Left renal cortex interstitium (tissue), 4 donors: ENCODE measurements around the gene PRXL2A. TPM values are rescaled to one million over a fixed set of nuclear protein-coding genes. Genes with fewer than 3 reads are reported as not detected.

Experiments used
- DNase-seq, 4 donors: peaks; one replicate each; pipeline ENCODE4 v3.0.0-alpha.2; 2013; ENCODE audit warnings: low read depth in 4 of 4, low spot score in 2 of 4, missing footprints in 1 of 4
- polyA plus RNA-seq, 4 donors: library from polyadenylated mRNA; unstranded; fragments of 120-200 nt; gene quantifications; one replicate each; pipeline ENCODE4 v1.2.1, GENCODE V29; 2013; ENCODE audit not compliant: insufficient read length in 4 of 4

Gene PRXL2A
- polyA plus RNA-seq, 4 donors: 110 to 132 (median 122) TPM

DNA sequence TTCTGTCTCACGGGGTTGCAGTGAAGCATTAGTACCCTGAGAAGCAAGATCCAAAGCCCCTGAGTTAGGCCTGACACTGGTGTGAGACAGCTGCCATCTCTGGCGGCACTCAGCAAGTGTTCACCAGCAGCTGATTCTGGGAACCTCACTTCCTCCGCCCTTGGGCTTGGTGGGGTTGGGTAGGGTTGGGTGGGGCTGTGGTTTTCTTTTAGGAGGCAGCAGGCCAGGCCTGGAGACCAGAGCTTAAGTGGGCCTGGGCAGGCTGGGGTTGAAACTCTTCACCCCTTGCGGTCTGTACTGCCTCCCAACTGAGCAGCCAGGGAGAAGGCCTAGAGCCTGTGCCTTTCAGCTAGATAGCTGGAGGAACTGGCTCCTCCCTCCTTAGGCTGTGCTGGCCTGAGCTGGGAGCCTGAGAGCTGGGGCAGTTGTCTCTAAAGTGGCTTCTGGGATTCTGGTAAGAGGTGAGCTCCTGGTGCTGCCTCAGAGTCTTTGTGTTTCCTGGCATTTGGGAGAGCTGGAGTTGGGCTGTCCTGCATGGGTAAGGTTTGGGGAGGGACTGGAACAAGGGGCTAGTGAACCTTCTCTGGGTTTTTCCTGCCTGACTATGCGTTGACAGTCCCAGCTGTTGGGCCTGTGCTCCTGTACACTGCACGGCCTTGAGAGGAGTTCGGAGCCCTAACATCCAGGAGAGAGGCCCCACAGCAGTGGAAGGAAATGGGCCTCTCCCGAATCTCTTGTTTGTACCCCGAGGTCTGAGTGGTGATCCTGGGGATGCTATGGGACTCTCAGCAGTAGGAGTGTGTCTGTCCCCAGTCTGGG is 50.9 kb downstream of the PRXL2A start:
- no peak for DNase-seq

DNA sequence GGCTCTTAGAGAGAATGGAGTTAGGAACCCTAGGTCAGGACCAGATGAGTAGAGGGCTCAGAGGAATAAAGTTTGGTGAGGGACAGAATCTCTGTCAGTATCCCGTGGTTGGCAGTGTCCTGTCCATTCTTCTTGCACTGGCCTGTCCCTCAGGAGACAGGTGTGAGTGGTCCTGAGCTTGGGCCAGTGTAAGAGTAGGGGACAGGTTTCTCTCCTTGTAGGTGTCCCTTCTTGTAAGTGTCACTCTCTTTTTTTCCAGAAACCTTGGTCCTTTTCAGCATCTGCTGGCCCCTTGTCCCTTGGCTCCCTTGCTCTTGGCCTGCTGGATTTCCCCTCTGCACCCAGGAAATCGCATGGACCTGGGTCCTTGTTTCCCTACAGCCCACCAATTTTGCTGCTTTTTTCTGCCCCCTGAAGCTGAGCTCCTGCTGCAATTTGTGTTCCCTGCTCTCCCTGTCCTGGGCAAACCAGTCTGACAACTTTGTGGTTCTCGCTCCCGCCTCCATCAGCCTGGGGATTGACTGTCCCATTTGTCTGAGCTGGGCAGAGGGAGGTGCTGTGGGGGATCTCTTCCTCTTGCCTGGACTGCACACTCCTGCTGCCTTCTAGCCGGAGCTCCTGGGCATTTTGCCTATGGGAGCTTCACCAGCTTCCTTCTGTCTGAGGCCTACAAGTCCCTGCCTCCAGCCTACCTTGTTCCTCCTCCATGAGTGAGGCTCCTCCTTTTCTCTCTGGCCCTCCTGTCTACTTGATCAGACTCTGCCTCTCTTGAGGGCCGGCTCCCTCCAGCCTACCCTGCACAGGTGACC is 52.3 kb downstream of the PRXL2A start:
- DNase-seq: peak in 1 of 4 donors; percentile 28

DNA sequence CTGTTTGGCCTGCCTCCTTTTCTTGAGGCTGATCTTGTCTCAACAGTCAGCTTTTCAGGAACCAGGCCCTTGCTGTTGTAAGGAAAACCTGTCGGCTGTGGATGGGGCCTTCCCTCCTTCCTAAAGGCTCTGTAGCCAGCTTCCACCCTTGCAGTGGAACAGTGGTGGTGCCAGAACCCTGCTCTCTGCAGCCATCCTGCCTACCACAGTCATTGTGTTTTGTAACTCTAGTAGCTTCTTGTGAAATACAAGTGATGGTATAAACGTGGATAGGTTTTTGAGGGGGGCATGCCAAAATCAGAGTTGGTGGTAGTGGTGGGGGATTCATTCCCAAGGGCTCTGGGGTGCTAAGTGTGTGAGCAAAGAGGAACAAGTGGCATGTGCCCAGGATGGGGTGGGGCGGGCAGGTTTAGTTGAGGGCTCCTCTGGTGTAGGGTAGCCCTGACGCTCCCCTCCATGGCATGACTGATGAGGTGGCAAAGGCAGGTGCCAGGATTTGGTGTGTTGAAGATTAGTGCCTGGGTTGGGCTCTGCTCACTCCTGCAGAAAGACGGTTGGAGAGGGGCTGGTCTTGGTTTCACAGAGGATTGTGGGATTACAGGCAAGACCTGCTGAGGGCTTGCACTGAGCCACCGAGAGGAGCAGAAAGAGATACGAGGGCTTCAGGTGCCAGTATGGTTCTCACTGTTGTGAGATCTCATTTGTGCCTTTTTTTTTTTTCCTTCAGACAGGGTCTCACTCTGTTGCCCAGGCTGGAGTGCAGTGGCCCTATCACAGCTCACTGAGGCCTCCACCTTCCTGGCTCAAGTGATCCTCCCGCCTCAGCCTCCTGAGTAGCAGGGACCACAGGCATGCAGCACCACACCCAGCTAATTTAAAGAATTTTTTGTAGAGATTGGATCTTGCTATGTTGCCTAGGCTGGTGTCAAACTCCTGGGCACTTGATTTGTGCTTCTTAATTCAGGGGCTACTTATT is 53.1 kb downstream of the PRXL2A start:
- no peak for DNase-seq

DNA sequence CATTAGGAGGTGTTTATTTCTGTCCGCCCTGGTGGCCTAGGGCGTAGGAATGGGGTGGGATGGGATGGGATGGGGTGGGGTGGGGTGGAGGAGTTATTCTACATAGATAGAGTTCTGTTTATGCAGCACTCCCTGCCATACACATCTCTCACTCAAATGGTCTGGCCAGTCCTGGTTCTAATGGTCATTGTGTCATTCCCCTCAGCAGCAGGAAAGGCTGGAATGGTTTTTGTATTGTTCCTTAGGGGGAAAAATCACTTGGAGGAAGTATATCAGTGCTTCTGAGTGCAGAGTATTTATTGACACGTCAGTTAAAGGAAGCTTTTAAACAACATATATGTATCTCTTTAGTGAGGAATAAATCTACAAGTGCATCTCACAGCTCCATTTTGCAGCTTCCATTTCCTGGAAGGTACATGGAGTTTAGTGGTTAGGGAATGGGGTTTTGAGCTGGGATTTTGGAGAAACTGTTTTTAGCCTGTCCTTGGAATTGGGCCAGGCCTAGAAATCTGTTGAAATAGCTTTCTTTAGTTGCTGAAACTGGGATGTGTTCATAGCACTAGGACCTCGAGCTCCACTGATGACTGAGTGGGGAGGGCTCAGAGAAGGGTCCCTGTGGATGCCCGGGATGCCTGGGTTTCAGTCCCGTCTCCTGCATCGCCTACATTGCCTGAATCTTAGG is 54.1 kb downstream of the PRXL2A start:
- no peak for DNase-seq

DNA sequence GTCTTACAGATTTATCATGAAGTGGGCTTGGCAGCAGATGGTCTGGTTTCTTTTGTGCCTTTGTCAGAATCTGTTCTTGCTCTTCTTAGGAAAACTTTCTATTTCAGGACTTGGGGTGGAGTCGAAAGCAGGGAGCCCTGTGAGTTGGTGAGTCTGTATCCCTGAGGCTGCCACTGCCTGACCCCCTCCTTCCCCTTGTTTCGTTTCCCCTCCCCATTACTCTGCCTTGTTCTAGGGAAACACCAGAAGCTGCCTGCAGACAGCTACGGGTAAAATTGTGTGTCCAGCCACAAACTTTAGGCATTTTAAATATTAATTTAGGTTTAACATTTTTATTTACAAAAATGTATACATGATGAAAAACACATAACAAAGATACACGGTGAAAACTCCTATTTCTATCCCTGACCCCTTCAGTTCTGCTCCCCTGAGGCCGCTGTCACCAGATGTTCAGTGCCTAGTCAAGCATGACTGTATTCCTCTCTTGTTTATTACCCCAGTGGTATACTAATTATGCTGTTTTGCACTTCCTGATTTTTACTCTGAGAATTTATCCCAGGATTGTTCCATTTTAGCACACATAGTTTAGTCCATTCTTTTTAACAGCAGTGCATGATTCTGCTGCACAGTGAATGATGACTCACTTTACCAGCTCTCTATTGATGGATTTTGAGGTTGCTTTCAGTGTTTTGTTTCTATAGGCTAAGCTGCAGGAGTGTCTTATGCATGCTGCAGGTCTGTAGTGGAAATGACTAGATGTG is 54.8 kb downstream of the PRXL2A start:
- DNase-seq: no peak

DNA sequence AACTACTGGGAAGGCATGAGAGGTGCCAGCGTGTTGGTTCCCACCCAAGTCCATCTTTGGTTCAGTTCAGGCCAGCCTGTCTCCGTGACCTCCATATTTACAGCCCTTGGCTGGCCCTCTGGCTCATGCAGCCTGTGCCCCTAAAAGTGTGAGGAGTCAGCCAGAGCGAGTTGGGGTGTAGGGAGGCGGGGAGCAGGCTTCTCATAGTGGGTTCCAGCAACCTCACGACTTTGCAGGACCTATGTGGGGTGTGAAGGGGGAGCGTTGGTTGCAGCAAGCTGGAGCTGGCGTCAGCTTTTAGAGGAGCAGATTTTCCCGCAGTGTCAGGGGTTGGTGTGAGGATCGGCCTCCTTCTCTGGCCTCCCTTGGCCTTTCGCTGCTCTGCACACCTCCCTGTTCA is 55.5 kb downstream of the PRXL2A start:
- no peak for DNase-seq

DNA sequence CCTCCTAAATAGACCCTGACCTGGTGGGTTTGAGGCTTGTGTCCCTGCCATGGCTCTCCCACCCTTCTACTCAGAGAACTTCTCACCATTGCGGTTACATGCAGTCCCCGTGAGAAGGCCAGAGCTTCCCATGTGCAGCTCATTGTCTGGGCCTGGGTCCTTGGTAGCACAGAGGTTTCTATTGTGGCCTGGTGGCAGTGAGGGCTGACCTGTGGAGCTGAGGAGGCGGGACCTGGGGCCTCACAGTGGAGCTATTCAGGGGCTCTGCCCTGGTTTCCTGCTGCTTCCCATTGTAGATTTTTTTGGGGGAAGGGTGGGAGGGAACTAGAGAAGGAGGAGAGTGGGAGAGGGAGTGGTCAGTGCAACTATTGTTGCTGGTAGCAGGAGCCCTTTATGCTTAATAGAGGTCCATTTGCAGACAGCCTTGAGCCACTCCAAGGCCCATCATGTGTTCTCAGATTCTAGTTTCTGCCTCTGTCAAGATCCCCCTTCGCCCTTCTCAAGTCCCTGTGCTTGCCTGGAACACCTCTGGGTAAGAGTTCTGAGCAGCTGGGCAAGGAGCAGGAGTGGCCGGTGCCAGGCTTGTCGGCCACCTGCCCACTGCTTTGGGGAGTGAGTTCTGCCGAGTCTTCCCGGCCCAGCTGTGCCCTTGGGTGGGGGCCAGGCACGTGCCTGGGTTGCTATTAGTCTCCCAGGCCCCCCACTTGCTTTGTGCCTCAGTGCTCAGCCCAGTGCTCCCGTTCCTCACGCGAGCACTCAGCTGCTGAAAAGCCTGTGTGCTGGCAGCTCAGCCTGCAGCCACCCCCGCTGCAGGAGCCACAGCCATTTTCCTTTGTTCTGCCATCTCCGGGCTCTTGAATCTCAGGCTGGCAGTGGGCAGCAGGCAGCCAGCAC is 56.5 kb downstream of the PRXL2A start:
- peak in 1 of 4 donors; percentile 35 for DNase-seq

DNA sequence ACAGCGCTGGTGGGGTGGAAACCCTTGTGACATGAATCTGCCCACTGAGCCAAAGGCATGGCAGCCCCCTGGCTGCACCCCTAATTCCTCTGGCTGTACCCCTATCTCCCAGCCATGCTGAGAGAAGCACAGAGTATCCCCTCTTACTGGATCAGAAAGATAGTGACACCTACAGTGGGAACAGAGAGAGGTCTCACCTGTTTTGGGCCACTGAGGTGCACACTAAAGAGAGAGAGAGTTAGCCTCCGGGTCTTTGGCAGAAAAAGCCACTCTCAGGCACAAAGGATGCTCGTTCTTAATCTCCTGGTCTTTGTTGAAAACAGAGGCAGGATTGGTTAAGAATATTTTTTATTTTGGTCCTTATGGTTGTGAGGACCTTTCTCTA is 57.1 kb downstream of the PRXL2A start:
- DNase-seq: no peak

DNA sequence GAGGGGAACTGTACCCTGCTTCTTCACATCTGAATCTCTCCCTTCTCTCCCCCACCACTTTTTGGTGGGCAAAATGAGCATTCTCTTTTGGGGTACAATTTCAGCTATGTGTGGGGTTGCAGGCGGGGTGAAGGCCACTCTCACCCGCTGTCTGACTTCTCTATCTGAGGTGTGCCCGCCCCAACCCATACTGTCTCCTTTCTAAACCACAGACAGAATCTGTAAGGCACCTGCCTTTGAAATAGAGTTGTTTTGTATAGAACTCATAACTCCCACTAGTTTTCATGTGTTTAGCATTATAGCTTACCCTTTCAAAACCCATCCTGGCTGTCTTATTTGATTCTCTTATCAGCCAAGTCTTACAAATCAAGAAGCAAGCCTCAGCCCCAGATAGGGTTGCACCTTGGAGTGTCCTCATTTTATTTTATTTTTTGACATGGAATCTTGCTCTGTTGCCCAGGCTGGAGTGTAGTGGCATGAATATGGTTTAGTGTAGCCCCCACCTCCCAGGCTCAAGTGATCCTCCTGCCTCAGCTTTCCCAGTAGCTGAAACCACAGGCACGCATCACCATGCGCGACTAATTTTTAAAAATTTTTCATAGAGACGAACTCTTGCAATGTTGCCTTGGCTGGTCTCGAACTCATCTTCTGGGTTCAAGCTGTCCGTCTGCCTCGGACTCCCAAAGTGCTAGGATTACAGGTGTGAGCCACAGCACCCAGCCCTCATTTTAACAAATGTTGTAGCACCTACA is 57.7 kb downstream of the PRXL2A start:
- no peak for DNase-seq

DNA sequence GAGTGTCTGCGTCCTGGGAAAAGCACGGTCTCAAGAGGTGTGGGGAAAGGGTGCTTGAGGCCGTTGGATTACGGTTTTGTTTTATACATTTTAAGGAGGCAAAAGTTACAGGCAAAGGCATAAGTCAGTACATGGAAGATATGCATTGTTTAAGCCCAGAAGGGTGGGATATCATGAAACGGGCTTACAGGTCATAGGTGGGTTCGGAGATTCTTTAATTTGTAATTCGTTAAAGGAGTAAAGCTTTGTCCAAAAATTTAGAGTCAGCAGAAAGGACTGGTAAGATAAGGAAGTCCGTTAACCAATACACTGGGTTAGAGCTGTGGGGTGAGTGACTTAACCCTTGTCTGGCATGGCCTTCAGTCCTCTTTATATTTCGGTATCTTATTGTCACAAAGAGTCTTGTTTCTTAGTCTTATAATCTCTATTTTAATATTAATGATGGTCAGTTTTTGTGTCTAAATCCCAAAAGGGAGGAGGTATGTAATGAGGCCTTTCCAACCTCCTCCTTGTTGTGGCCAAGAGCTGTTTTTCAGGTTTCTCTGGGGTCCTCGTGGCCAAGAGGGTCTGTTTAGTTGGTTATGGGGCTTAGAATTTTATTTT is 58.5 kb downstream of the PRXL2A start:
- no peak for DNase-seq

DNA sequence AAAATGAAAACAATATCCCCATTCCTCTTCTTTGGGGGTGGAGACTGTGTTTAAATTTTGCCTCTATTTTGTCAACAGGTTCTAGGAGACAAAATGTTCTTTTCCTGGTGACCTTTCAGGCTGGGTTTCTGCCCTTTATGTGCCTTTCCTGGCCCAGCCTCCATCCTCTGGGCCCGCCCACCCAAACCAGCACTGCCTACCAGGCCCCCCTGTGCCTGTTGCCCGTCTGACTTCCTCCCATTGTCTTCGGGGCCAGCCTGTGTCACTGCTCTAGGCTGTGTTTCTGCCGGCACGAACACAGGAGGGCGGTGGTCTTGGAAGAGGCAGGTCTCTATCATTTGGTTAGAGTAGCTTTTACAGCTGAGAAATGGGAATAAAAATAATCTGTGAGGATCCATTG is 59.7 kb downstream of the PRXL2A start:
- no peak for DNase-seq

DNA sequence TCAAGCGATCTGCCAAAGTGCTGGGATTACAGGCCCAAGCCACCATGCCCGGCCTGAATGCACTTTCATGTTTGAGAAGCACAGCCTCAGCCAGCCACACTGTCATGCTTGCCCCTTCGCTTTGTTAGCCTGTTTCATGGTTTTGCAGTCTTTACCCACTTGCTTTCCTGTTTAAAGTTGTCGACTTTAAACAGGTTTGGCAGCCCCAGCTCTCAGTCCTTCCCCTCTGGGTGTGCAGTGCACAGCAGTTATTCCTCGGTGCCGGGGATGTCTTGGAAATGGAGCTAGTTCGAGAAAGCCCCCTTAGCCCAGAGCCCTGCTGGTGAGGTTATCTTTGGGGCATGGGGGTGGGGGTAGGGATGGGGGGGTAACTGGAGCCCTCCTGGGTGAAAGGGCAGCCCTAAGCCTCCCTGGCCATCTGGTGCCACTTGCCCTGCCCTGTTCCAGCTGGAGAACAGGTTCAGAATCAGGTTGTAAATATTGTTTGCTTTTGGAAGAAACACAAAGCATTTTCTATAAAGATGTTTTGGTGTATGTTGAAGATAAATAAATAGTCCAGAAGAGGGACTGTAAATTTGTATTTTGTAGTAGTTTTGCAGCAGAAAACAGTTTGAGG is 60.6 kb downstream of the PRXL2A start:
- DNase-seq: no peak

DNA sequence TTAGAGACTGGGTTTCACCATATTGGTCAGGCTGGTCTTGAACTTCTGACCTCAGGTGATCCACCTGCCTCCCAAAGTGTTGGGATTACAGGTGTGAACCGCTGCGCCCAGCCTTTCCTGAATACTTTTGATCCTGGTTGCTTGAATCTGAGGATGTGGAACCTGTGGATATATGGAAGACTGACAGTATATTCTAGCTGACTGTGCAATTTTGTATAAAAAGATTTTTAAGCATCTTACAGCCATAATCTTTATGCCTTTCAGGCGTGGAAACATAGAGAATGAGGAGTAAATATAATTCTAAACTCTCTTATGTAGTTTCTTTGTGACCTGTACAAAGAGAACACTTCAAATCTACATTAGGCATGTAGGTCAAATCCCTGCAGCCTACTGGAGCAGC is 61.9 kb downstream of the PRXL2A start:
- DNase-seq: no peak

DNA sequence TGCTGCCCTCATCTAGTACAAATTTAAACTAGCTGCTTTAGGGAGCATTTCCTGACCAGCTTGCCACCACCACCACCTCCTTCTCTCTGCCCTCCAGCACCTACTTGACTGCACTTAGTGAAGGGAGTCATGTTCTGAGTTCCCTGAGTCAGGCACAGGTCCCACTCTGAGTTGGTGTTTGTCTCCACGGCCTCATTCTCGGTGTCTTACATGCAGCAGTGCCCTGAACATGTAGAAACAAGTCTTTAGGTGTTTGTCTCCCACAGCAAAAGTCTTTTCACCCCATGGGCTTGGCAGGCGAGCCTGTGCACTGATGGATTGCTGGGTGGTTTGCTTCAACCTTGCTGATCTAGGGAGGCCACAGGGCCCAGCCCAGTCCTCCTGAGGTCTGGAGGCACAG is 62.6 kb downstream of the PRXL2A start:
- no peak for DNase-seq

DNA sequence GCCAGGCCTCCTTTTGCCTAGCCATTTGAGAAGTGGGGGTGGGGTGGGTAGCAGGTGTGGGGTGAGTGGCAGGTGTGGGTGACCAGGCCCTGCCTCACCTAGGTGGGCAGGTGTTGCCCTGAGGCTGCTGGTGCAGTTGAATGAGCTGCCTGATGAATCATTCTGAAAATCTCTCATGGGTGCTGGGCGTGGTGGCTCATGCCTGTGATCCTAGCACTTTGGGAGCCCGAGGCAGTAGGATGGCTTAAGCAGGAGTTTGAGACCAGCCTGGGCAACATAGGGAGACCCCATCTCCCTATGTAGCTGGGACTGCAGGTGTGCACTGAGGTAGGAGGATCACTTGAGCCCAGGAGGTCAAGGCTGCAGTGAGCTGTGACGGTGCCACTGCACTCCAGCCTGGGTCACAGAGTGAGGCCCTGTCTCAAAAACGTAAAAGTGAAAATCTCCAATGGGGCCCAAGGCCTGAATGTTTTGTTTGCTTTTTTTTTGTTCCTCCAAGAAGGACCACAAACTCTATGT is 63.4 kb downstream of the PRXL2A start:
- DNase-seq: no peak

DNA sequence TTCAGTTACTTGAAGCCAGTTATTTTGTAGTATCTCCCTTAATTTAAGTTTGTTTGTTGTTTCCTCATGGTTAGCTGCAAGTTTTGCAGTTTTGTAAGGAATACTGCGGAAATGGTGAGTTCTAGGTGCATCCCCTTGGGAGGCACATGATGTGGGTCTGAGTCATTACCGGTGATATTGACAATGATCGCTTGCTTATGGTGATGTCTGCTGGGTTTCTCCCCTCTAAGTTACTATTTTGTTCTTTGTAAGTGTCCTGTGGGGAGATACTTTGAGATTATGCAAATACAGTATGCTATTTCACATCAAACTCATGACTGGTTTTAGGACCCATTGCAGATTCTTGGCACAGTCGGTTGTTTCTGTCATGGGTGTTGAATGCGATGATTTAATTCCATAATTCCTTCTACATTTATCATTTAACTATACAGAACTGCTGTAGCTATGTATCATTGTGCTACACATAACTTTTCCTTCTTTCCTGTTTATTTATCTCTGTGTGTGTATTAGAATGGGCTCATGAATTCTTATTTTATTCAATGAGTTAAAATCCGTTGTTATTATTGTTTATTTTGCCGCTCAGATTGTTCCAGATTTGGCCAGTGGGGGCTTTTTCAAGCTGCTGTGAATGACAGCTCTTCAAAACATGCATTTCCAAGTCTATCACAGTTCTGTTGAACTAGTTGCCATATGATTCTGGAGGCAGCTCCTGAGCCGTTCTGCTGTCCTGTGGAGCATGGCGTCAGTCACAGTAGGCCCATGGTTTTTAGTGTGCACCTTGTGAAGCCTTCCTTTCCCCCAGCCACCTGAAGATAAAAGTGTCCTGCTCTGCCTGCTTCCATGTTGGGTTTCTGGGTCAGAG is 64.1 kb downstream of the PRXL2A start:
- DNase-seq: no peak
